Activated CD4-positive, alpha-beta T cell treated with anti-CD3 and anti-CD28 coated beads for 4 hours (primary cell): Measurements from ENCODE around the gene POU2F3.
A peak's percentile ranks its signal among the peaks of the same experiment; 100 is the strongest.

Source experiments
- DNase-seq, 2 donors: peaks; one replicate each; pipeline ENCODE4 v3.0.0-alpha.2; 2020

POU2F3 gene

DNA sequence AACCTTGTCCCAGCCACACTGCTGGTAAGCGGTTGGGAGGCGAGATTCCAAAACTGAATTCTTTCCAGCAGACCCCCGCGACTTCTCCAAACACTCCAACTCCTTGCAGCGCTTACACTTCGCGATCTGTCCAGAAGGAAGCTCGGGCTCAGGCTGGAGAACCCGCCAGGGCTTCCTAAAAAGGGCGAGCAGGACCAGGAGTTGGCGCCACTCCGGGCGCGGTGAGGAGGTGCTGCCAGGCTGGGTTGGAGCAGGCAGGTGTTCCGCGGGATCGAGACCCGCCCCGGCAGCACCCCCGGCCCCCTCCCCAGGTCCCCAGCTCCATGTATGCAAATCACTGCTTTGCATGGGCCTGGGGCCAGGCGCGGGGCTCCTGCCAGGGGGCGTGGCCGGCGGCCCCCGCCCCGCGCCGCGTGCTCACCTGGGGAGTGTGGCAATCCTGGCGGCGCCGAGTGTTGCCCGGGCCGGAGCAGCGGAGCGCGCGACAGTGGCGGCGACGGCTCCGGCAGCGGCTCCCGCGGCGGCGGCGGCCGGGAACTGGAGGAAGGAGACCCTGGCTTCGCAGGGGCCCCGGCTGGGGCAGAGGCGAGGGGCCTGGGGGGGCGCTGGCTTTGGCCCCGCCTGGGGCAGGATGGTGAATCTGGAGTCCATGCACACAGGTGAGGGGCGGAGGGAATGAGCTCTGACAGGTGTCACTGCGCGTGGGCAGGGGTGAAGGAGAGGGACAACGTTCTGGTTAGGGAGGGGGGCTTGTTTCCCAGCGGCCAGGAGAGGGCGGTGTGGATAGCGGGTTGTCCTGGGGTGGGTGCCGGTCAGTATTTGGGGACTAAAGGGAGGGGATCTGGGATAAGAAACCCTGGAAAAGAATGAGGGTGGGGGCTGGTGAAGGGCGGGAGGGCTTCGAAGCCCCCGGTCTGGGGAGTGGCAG, at the start of gene POU2F3:
TSS of gene POU2F3 (plus strand) at position 428 of the 928 bp plus-strand sequence. CDS start at position 632, 204 bp downstream.
- no peak for DNase-seq

DNA sequence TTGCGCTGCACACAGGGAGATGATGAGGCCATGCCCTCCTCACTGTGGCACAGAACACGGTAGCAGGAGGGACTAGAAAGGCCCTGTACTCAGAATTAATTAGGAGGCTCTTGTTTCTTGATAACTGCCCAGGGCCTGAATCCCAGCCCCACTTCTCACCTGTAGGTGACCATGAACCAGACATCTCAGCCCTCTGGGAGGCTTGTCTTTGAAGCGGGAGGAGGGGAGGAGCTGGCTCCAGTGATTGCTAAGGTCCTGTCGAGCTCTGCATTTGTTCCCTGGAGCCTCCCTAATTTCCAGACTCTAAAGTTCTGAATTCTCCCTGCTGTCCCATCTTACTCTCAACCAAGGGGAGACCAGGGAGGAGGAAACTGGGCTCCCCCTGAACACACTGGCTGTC, 48.9 kb upstream of the POU2F3 start:
- no peak for DNase-seq

DNA sequence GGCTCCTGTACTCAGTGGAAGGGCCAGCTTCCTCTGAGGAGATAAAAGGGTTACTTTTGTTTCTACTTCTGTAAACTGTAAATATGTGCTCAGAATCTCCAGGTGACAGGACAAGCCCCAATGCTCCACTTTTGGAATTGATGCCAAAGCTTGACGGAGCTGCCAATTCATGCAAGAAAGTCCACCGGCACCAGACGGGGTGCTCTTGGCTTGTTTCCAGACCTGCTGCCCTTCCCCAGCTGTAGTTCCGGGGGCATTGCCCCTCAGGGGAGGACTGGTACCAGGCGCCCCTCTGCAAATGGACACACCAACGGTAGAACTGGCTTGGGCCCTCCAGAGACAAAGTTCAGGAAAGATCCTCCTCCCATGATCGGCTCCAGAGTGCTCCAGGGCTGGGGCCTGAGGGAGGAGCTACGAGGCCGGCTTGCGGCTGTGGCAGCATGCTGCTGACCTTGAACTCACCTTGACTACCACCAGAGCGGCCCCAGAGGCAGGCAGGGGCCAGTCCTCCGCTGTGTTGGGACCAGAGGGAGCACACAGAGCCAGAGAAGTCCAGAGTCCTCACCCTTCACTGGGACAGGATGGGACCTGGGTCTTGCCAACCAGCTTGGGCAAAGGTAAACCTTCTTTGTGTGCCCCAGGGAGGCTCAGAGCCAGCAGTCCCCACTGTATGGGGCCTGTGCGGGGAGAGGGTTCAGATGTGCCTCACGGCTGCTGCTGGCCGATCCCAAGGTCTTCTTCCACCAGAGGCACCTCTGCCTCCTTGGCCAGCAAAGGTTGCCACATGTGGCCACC, 46.9 kb upstream of the POU2F3 start:
- no peak for DNase-seq

DNA sequence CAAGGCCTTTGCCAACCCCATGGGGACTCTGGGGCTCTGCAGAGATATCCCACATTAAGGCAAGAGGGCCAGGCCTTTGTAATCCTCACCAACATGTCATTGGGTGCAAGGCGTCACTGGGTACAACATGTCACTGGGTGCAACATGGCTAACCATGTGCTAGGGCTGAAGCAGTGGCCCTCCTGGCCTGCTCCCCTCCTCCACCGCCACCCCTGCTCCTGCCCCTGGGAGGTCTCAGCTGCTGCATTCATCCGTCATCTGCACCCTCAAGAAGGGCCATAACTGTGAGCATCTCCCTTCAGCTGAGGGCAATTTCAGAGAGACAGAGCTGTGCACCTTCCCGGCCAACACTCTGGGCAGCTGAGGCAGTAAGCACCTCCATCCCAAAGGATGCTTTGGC, 45.8 kb upstream of the POU2F3 start:
- no peak for DNase-seq

DNA sequence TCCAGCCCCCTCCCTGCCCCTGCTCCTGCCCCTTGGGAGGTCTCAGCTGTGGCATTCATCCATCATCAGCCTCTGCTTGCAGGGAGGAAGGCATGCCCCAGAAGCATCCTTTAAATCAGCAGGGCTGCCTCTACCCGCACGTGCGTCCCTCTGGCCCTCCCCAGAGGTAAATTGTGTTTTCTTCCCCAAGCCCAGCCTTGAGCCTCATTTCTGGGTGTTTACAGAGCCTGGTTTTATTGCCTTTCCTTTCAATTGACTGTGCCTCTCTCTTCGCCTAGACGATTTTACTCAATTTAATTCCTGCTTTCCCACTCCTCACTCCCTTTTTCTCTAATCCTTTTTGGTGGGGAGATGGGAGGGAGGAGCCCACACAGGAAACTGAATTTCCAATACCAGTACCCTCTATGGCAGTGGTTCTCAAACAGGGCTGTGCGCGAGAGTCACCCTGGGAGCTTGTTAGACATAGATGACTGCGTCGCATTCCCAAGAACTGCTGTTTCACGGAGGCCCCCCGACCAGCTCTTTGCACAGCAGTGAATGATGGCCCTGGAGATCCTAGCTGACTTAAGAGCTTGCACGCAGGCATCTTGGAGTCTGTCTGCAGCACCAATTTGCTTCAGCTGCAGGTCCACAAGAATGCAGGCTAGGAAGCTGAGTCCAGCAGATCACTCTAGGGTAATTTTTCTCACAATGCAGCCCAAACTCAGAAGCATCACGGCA, 44.2 kb upstream of the POU2F3 start:
- no peak for DNase-seq

DNA sequence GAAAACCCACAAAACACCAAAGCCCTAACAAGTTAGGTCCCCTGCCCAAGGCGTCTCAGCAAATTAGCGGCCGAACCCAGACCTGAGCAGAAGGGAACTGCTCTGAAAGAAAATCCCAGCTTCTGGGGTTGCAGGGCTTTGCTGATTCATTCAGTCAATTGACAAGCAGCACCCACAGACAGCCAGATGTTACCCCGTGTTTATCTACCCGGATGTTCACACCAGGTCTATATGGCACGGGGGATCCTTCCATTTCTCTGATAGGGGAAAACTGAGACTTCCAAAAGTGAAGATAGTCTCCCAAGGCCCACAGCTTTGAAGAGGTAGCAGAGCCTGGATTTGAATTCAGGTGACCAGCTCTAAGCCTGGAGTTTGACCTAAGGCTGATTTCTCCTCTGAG, 43.1 kb upstream of the POU2F3 start:
- no peak for DNase-seq

DNA sequence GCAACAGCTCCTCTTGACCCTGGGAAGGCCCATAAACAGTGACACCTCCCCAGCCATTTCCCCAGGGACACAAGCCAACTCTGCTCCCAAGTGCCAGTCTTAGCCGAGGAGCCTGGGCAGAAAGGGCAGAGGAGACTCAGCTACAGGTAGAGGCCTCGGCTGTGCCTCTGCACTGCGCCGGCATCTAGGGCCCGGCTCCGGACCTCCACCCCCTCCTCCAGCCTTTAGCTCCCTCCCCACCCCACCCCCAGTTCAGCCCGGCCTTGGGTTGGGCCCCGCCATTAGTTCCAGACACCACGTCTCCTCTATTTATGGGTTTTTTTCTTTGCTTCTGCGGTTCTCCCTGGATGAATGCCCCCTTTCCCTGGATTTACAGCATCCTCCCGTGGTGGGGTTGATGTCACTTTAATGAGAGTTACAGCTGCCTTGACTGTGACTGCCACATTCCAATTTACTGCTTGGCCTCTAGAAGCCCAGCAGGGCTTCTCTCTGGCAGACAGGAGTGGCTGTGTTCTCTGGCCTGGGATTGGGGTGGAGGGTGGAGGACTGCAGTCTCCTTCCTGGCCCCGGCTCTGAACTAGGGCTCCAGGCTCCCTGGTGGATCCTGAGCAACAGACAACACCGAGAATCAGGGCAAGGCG, 42.6 kb upstream of the POU2F3 start:
- DNase-seq = no peak

DNA sequence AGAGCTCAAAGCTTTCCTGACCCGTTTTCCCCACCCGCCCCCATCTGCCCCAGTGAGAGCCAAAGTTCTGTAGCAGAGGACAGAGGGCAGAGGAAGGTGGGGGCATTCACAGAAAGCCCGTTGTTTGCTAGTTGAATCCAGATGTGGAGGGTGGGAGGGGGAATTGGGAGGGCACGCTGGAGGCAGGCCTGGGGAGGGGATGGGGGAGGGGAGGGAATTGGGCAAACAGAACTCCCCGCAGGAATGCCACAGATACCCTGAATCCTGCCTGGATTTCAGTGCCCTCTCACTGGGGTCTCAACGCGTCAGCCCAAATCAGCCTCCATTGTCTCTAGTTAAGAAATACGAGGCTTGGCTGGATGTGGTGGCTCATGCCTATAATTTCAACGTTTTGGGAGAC, 42.0 kb upstream of the POU2F3 start:
- no peak for DNase-seq

DNA sequence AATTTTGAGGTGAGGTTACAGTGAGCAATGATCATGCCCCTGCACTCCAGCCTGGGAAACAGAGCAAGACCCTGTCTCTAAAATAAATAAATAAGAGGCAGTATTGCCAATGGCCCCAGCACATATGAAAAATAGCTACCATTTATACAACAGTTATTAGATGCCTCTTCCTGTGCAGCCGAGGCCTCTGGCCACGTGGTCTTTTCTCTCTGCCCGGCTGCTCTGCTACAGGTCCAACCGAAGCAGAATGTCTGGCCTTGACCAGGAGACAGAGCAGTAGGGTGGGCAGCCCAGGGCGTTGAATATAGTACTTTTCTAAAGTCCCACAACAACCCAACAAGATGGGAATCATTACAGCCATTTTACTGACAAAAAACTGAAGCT, 41.5 kb upstream of the POU2F3 start:
- no peak for DNase-seq

DNA sequence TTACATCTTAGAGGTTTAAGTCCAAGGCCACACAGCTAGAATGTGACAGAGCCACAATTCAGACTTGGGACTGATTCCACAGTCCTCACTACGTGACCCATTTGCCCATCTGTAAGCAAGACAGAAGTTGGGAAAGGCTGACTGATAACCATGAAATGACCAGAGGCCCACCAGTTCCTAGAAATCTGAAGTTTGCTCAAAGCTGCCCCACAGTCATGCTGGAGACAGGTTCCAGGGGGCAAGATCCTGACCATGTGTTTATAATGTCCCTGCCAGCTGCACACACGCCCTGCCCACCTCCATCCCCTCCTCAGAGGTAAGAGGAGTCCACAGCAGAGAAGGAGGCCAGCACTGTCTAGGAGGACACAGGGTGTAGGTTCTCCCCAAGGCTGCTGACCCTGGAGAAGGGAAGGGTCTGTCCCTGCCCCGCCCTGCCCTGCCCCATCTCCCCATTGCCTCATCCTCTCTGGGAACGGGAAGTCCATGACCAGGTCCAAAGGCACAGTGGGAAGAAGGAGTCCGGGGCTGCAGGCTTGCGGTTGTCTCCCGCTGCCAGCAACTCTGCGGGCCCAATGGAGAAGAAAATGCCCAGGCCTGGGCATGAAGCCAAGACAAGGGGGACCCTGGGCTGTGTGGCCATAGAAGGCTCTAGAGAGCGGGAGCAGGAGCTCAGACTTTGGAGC, 41.0 kb upstream of the POU2F3 start:
- no peak for DNase-seq

DNA sequence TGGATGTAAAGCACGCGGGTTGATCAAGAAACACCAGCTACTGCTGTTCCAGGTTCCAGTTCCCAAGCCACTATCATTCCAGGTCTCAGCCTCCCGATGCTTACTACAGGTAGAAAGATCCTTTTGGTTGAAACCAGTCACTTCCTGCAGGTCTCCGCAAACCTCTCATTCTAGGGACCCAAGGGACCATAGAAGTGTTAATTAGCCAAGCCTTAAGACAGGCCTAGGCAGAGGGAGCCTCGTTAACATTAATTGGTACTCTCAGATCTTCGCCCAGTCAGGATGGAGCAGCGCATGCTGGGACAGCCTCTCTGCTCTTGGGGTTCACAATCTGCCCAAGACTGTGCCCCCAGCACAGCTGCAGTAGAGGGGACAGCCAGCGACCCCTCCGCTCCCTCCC, 40.3 kb upstream of the POU2F3 start:
- DNase-seq = no peak

DNA sequence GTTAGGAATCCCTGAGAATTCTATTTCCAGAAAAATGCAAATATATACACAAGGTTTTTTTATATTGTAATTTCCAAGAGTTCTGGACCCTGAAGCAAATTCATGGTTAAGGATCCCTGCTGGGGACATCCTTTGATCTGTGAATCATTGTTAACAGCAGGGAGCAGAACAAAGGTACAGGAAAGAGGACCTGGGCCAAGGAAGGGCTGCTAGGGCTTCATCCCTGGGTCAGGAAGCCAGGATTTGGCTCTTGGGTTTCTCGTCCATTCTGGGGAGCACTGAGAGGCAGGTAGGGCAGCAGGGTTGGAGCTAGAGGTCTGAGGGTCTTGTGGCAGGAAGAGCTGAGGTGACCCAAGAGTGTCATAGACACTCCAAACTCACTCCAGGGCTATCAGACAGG, 39.3 kb upstream of the POU2F3 start:
- DNase-seq = no peak

DNA sequence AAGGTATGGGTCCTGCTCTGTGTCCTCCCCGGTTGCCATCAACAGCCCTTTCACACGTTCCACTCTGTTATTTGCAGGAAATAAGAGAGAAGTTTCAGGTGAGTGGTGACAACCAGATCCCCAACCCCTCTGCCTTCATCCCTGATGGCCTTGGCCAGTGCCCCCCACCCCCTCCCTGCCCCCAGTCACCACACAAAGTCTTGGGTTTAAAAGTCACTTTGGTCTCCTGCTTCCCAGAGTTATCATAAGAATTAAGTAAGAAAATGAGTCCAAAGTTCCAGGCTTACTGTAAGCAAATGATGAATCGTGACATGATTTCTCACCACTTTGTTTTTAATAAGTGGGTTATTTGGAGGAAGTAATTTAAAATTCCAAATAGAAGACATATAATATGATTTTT, 38.3 kb upstream of the POU2F3 start:
- no peak for DNase-seq

DNA sequence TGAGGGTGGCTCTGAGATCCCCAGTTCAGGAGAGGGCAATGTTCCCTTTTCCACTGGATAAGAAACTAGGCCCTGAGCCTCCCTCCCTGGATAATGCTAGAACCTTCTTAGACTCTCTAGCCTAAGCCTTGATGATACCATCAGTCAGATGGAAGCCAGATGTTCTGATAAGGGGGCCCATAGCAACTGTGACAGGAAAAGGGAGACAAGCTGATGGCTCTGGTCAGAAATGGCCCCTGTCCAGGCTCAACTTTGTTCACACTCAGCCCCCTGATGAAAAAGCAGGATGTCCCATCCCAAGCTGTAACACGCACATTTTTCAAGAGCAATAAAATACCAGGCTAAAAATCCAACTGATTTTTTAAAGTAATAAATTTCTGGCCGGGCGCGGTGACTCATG, 36.3 kb upstream of the POU2F3 start:
- no peak for DNase-seq

DNA sequence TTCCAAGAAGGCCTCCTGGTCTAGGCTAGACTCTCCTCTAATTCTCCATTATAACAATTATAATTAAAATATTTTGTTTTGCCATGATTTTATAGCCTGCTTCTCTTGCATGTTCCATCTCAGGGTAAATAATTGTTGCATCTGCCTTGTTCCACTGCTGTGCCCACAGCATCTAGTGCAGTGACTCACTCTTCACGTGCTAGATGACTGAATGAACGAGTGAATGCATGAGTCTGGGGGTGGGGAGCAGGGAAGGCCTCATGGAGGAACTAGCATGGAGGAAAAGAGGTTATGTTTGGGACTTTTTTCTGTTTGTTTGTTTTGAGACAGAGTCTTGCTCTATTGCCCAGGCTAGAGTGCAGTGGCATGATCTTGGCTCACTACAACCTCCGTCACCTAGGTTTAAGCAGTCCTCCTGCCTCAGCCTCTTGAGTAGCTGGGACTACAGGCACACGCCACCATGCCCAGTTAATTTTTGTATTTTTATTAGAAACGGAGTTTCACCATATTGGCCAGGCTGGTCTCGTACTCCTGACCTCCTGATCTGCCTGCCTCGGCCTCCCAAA, 34.3 kb upstream of the POU2F3 start:
- DNase-seq = no peak

DNA sequence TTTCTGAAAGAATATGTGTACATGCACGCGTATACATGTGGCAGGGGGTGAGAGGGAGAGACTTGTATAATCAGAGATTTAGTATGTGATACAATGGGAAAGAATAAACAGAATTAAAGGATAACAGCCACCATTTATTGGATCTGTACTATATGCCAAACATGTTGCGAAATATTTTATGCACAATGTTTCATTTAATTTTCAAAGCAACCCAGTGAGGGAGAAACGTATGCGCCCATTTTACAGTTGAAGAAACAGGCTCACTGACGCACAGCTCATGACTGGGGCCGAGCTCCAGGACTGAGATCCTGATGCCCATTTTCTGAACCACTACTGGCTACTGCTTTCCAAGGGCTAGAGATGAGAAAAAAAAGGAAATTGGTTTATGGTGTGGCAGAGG, 32.4 kb upstream of the POU2F3 start:
- no peak for DNase-seq

DNA sequence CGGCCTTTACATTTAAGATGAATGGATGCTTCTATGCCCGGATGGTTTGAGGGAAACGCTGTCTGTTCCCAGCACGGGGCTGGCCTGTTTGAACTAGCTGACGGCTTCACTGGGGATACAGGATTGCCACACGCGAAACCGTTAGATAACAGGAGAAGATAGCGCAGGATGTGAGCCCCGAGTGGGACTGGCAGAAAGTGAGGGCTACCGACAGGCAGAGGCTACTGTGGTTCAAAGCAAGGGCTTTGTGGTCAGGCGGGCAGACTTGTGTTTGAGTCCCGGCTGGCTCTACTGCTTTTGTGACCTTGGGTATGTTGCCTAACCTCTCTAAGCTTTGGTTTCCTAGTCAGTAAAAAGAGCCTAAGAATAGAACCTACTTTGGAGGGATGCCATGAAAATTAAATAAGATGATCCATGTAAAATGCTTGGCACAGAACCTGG, 31.9 kb upstream of the POU2F3 start:
- DNase-seq = no peak

DNA sequence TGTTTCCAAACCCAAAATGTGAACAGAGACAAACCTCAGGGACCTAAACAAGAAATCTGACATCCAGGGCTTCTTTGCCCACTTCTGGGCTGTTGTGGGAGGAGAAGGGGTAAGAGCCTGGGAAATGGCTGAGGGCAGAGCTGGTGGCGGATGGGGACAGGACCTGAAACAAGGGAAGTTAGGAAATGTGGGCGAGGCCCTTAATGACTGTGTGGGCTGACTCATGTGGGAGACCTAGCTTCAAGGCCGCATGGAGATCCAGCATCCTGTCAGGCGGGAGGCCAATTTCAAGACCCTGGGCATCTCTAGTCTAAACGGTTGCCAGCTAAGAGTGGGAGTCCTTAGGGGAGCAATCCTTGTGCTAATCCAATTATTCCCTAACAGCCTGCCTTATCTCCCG, 31.2 kb upstream of the POU2F3 start:
- DNase-seq = no peak

DNA sequence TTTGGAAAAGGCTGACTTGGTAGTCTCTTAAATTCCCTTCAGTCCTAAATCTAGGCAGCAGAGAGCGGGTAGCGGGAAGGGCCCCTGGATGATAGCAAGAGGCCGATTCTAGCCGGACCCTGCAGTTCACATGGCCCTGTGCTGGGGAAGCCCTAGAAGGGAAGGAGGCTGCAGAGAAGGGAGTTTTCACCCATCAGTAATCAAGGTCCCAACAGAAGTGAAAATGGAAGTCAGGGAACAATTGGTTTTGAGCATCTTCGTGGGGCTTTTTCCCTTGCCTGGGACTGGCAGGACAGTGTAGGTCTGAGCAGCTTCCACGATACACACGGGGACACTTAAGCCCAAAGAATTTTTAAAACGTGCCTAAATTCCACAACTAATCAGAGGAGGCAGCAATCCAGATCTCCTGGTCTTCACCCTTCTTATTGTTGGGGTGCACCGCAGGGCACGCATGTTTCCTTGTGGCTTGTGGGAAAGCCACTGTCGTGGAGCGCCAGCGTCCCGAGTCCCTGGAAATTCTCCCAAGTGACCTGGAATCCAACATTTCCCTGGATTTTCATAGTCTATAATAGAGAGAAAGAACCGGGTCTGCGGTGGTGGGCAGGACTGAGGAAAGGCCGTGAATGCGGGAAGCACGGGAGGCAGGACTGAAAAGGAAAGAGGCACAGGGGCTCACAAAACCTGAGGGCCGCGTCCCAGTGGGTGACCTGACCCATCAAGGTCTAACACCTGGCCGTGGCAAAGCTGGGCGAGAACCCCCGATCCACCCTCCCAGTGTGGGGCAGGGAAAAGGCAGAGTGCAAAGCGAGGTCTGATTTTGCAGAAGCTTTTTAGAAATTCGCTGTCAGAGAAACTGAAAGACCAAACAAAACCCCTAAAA, 30.0 kb upstream of the POU2F3 start:
- DNase-seq = peak; percentile 4 to 7

DNA sequence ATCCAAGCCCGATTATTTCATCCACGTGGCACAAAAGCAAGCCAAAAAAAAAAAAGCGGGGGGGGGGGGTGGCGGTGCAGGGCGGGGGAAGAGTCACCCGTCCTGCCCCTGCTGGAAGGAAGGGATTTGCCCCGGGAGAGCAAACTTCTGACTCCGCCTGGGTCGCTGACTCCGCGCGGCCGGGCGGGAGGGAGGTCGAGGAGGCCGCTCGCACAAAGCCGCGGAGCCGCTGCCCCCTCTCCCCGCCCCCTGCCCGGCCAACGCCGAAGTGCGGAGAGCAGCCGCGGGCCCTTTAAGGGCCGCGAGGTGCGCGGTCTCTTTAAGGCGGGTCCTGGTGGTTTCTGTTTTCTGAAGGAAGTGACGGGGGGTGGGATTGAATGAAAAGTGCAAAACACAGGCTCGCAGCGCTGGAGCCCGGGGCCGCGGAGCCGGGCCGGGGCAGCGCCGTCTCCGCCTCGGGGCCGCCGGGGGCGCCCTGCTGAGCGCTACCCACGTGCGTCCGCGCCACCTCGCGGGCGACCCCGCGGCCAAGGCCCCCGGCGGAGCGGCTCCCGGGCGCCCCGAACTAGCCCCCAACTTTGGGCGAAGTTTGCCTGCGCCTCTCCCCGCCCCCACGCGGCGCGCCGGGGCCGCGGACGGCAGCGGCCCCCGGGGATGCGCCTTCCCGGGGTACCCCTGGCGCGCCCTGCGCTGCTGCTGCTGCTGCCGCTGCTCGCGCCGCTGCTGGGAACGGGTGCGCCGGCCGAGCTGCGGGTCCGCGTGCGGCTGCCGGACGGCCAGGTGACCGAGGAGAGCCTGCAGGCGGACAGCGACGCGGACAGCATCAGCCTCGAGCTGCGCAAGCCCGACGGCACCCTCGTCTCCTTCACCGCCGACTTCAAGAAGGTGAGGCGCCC, 29.1 kb upstream of the POU2F3 start, which contains the start of gene OAF:
TSS of gene OAF (plus strand) at position 407 of the 896 bp plus-strand sequence. CDS start at position 655, 248 bp downstream.
- peak; percentile 44 to 52 for DNase-seq
